GM20000 (cell line): ENCODE data around the gene CTBP1.

Experiments
- DNase-seq: peaks from one replicate; pipeline ENCODE4 v3.0.0; 2012; ENCODE audit warnings: low spot score
- CTCF ChIP-seq: IDR thresholded peaks from 2 replicates; pipeline ENCODE4 v1.5.1; 2012; ENCODE audit warnings: mild to moderate bottlenecking, control low read depth; ENCODE audit errors: extremely low read depth, missing control alignments

Gene CTBP1

DNA sequence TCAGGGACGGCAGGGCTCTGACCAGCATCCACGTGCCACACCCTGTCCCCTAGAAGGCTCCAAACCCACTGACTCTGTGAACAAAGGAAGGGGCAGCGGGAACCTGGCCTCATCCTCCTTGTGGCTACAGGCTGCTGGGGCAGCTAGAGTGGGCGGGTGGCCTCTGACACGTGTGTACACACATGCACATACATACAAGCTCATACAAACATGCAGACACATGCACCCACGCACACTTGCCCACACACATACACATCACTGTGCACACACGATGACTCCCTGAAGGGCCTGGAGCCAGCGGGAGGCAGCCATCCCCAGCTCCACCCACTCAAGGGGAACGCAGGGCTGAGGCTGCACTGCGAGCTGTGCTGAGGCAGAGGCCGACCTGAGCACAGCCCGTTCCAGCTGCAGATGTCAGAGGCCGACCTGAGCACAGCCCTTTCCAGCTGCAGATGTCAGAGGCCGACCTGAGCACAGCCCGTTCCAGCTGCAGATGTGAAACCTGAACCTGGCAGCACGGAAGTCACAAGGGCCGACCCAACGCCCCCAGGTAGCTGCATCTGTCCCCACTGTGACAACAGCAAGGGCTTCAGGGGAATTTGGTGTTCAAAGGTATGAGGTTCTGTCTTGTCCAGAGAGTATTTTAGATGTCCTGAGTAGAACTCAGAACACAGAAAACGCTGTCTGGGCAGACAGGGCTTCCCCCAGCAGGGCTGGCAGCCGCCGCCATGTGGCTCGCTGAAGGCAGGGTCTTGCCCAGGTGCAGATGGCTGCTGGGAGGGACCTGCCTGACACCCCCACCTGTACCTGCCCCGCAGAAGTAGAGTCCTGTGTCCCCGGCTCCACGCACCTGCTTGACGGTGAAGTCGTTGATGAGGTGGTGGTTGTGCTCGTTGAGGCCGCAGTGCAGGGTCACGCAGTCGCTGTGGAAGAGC lies 33.5 kb downstream of the CTBP1 start:
- DNase-seq, result peak; percentile 85
- TF ChIP-seq CTCF, result no peak

GRCh38 chr4:1214101-1215095 lies 34.5 kb downstream of the CTBP1 start:
- DNase-seq, result no peak
- no peak for TF ChIP-seq CTCF

GRCh38 chr4:1213336-1213995 lies 35.5 kb downstream of the CTBP1 start:
- no peak for DNase-seq

DNA sequence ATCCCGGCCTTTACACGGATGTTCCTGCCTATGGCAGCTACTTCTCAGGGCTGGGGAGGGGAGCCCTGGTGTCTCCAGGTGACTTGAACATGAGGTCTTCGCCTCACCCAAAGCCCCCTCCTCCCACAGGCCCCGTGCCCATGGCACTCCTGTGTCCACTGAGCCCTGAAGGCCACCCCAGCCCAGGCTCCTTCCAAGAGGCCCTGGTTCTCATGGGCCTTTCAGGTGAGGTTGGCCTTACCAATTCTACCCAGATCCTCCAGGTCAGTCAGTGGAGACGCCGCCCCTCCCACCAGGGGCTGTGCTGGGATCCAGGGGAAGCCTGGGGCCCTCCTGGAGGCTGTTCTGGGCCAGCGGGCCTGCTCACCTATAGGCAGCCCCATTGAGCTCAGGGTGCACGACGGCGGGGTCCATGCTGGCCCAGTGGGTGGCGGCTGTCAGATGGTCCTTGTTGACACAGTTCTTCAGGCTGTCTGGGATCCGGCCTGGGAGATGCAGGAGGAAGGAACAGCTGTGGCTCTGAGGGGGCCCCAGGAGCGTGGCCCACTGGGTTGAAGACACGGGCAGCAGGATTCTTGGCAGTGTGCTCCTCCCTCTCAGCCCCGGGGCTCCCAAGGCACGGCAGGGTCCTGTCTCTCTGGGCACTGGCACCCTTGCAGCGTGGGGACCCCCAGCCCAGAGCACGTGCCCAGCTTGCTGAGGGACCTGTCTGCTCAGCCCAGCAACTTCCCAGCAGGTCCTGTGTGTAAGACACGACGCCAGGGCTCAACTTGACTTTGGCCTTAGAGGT lies 36.2 kb downstream of the CTBP1 start:
- DNase-seq, result no peak
- no peak for TF ChIP-seq CTCF

More at GRCh38 chr4:1213336-1213995, 35.5 kb downstream of the CTBP1 start:
- no peak for TF ChIP-seq CTCF

- DNase-seq, result no peak
- no peak for TF ChIP-seq CTCF
Observed at GRCh38 chr4:1211891-1212545, 36.9 kb downstream of the CTBP1 start.

GRCh38 chr4:1211371-1211770 lies 37.6 kb downstream of the CTBP1 start:
- TF ChIP-seq CTCF, result no peak
- DNase-seq, result no peak
